ENCODE results near the gene MYRF.

- no peak for TF ChIP-seq EZH2phosphoT487 (IDR thresholded peaks at IDR 0.05)
- no peak for TF ChIP-seq EZH2 (IDR thresholded peaks at IDR 0.05)
These were observed 32.5 kb upstream of the MYRF start for GRCh38 chr11:61719978-61720377.

Measured in neural progenitor cell (in vitro differentiated cells).